ENCODE measurements around the gene WNT3. TPM values are rescaled to one million over a fixed set of nuclear protein-coding genes. Genes with fewer than 3 reads are reported as not detected.

The WNT3 gene
- total and polyA plus RNA-seq, 2 experiments from 2014 or later, result 2.7 to 3.4 TPM

- H3K4me3 Mint-ChIP-seq, result no peak overlapping the region
- DNase-seq (ENCODE audit: low spot score) (peak; percentile 59), ATAC-seq (peak; percentile 68)
- no peak overlapping the region for H3K4me2 ChIP-seq
- peaks cover 12% of the 10 kb centered on the region for H3K4me1 Mint-ChIP-seq
- H3K36me3 ChIP-seq (ENCODE audit: insufficient read depth), result no peaks in the 10 kb centered on the region
- no peak overlapping the region for H3K27ac Mint-ChIP-seq
- no peaks in the 10 kb centered on the region for H3K9me2 ChIP-seq (ENCODE audit: insufficient read depth)
- H3K27me3 ChIP-seq (ENCODE audit: insufficient read depth), result peaks cover 18% of the 10 kb centered on the region
- no peak overlapping the region for H3K27ac ChIP-seq (ENCODE audit: low read depth)
- H4K20me1 ChIP-seq (replicated peaks; ENCODE audit: insufficient read depth), result no peaks in the 10 kb centered on the region
- no peak overlapping the region for H2AFZ ChIP-seq
- TF ChIP-seq EZH2 (IDR thresholded peaks at IDR 0.05; ENCODE audit: low read depth, unreplicated experiment) (no peak), EZH2phosphoT487 (IDR thresholded peaks at IDR 0.05; ENCODE audit: unreplicated experiment) (no peak), JUNB (IDR thresholded peaks at IDR 0.05; ENCODE audit: unreplicated experiment) (no peak), NANOG (IDR thresholded peaks at IDR 0.05; ENCODE audit: borderline replicate concordance) (no peak), ZNF462 (CRISPR knock-in tag; IDR thresholded peaks at IDR 0.05) (no peak), CTCF (conservative IDR thresholded peaks at IDR 0.05; ENCODE audit: low read depth in 2 of 2) (no peak), ZNF114 (CRISPR knock-in tag; IDR thresholded peaks at IDR 0.05) (no peak), ETS1 (IDR thresholded peaks at IDR 0.05) (no peak), CREB1 (CRISPR knock-in tag; IDR thresholded peaks at IDR 0.05; ENCODE audit: low read depth) (no peak), STAT1 (IDR thresholded peaks at IDR 0.05; ENCODE audit: unreplicated experiment) (no peak)
- H3K36me3 Mint-ChIP-seq (ENCODE audit: low read depth), result peaks cover 4% of the 10 kb centered on the region; the same call in 2 of the 3 replicates
- H3K4me1 ChIP-seq (ENCODE audit: insufficient read depth), result no peaks in the 10 kb centered on the region
- H3F3A ChIP-seq (replicated peaks; ENCODE audit: low read depth), result 0 out of 2 replicates have a peak, but pooled peaks cover 3% of the 10 kb centered on the region
- H3K9me3 Mint-ChIP-seq, result peaks cover 10% of the 10 kb centered on the region; the same call in 2 of the 3 replicates
- no peaks in the 10 kb centered on the region for H3K79me2 ChIP-seq (replicated peaks; ENCODE audit: insufficient read depth)
- no peak overlapping the region for H3K4me3 ChIP-seq
- H3K27me3 Mint-ChIP-seq (ENCODE audit: insufficient read depth, low read depth, poor library complexity), result peaks cover 27% of the 10 kb centered on the region
Measured at GRCh38 chr17:46785696-46786095, 32.8 kb downstream of the WNT3 start.
